ENCODE measurements around the gene TXNDC8.

GRCh38 chr9:110351009-110351467 is 13.4 kb upstream of the TXNDC8 start:
- TF ChIP-seq CTCF (IDR thresholded peaks at IDR 0.05; ENCODE audit: insufficient read depth, low read depth, low read length), result no peak
- no peak for TF ChIP-seq EZH2 (IDR thresholded peaks at IDR 0.05; ENCODE audit: insufficient read depth, low read length)
